NCI-H128 (cell line): ENCODE results near the gene DPEP3.
"Not testable (repeated sequence)": the region's sequence is repeated elsewhere in the genome, so short reads cannot be mapped to it uniquely, and the experiment has no call there.

Experiments used
- DNase-seq: peaks from one replicate; lab custom pipeline; 2025; ENCODE audit not compliant: unreplicated experiment; lab: John Stamatoyannopoulos, UW

Gene DPEP3

GRCh38 chr16:67945392-67945933 lies 34.8 kb downstream of the DPEP3 start:
- DNase-seq = no peak

GRCh38 chr16:67944690-67945391 lies 35.5 kb downstream of the DPEP3 start:
- DNase-seq = no peak

DNA sequence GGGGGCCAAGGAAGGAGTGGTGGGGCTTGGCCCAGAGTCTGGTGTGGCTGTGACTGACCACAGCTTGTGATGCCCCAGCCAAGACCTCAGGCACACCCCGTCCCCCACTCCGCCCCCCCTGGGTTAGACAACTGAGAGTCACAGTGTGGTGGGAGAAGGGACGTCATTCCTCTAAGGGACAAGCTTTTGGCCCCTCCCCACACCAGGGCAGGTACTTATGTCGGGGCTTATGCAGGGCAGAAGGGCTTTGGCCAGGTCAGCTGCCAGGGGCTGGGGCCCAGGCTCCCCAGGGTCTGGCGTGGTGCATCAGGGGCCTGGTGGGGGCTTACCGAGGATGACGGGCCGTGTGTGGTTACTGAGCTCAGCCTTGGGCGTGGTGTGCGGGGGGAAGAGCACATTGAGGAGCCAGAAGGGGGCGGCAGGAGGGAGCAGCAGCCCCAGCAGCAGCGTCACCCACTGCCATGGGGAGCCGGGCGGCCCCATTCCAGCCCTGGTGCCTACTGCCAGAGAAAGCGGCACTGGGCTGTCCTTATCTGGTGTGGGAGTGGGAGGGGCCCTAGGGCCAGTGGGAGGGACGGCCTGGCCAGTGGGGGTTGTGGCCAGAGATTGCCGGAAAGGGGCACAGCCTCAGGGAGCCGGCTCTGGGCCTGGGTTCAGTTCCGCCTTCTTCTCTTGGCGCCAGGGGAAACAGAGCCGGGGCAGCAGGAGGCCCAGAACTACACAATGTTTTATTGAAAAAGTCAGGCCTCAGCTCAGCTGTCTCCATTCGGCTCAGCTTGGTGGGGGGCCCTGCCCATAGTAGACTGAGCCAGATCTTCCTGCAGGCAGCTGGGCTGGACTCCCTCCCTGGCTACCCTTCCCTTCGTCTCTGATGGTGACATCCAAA lies 36.4 kb downstream of the DPEP3 start, which contains the start of gene LCAT:
TSS of gene LCAT (minus strand) at position 502 of the 886 bp plus-strand sequence. CDS start at position 483, 19 bp downstream.
- DNase-seq = no peak

DNA sequence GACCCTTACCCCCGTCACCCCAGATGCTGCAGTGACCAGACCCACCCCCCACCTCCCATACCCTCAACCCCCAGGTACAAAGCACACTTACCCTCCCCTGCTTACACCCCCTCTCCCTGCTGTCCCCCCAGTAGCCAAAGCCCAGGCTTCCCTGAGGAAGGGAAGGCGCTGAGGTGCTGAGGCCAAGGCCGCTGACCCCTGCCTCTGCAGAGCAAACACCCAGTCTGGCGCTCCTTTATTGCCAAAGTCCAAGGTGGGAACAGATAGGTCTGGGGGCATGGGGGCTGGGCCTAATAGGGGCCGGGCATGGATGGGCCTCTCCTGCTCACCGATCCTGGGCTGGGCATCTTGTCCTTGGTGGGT lies 37.1 kb downstream of the DPEP3 start:
- no peak for DNase-seq

DNA sequence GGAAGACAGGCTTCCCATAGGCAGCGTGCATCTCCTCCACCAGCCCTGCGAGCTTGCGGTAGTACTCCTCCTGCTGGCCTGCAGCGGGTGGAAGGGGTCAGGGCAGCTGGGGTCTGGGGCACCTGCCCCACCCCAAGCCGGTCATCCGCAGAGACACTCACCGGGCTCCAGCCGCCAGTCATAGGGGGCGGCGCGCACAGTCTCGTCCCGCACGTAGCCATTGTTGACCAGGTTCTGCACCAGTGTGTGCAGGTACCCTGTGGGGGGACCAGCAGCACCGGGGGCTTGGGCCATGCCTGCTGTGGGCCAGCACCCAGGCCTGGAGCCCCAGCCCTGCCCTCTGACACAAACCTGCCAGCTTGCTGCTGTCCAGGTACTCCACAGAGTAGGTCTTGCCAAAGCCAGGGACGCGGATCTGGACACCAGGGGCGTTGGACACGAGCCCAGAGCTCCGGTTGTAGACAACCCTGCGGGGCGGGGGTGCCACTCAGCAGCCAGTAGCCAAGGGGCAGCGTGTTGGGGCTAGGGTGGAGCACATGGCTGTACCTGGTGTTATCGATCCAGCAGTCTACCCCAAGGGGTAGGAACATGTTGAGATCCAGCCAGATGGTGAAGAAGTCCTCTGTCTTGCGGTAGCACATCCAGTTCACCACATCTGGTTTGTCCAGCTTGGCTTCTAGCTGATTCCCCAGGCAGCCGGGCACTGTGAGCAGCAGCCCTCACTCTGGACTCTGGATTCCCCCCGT lies 37.6 kb downstream of the DPEP3 start:
- DNase-seq = no peak

DNA sequence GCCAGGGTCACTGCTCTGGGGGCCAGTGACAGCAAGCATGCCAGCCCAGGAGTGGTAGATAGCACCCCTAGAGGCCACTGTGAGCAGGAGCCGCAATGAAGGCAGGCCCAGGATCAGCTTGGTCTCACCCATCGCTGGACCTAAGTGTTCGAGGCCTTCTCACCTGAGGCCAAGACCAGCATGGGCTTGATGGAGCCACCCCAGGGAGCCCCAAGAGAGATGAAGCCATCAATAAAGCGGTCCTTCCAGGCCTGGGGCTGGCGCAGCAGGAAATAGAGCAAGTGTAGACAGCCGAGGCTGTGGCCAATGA lies 38.1 kb downstream of the DPEP3 start:
- no peak for DNase-seq

DNA sequence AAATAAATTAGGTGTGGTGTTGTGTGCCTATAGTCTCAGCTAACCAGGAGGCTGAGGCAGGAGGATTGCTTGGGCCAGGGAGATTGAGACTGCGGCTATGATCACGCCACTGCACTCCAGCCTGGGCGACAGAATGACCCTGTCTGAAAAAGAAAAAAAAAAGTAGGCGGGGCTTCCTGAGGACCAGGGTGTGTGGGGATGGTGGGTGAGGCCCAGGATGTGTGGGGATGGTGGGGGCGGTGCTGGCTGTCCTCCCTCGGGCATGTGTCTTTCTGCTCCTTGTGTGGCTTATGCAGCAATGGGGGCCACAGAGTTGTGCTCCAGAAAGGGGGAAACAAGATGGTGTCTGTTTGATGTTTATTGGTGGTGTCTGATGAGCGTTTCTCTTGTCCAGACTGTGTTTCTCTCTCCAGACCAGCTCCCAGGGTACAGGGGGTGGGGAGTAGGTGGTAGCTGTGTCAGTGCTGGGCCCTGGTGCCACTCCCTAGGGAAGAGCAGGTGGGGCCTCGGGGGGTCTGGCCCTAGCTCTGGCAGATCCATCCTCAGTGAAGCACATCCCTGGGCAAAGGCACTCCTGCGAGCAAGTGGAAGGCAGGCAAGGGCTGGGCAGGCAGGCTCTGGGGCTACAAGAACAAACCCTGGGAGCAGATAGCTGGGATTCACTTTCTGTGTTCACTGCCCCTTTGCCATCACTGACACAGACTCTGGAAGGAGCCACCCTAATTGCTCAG lies 38.7 kb downstream of the DPEP3 start:
- no peak for DNase-seq

- DNase-seq = no peak
Measured at GRCh38 chr16:67940446-67941089, 39.7 kb downstream of the DPEP3 start.

DNA sequence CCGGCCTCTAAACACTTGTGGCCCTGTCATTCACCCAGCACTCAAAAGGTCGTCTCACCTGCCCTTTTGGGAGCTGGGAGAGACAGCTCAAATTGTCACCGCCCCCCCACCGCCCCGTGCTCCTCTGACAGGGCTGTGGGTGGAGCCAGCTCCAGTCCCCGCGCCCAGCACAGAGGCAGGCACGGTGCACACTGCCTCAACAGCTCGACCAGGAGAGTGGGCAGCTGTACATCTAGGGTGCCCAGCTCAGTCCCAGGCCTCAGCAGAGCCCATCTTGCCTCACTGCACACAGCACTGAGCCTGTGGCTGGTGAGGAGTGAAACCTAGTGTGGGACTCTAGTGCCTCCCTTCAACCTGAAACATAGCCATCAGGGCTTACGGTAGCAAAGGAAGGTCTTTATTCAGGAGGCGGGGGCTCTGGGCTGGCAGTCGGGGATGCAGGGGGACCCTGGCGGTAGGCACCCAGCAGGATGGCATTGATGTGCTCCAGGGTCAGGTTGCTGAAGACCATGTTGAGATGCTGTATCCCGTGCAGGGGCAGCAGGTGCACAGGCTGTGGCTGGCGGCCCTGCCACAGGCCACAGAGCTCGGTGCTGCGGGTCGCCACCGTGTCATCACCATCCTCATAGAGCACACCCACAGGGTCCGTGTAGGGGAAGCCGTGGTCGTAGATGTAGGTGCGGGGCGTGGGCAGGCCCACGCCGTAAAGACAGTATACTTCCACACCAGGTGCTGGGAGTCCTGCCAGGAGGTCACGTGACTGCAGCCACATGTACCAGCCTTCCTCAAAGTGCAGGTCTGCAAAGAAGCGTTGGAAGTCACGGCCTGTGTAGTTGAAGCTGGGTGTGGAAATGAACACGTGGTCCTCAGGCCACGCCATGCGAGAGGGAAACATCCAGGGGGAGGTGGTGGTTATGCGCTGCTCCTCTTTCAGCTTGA lies 40.5 kb downstream of the DPEP3 start:
- no peak for DNase-seq

DNA sequence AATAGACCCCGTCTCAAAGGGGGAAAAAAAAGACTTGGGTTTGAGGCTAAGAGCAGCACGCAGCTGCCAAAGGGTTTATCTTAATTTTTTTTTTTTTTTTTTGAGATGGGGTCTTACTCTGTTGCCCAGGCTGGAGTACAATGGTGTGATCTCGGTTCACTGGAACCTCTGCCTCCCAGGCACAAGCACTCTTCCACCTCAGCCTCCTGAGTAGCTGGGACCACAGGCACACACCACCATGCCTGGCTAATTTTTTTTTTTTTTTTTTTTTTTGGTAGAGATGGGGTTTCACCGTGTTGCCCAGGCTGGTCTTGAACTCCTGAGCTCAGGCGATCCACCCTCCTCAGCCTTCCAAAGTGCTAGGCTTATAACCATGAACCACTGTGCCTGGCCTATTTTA lies 42.6 kb downstream of the DPEP3 start:
- not testable (repeated sequence) for DNase-seq

DNA sequence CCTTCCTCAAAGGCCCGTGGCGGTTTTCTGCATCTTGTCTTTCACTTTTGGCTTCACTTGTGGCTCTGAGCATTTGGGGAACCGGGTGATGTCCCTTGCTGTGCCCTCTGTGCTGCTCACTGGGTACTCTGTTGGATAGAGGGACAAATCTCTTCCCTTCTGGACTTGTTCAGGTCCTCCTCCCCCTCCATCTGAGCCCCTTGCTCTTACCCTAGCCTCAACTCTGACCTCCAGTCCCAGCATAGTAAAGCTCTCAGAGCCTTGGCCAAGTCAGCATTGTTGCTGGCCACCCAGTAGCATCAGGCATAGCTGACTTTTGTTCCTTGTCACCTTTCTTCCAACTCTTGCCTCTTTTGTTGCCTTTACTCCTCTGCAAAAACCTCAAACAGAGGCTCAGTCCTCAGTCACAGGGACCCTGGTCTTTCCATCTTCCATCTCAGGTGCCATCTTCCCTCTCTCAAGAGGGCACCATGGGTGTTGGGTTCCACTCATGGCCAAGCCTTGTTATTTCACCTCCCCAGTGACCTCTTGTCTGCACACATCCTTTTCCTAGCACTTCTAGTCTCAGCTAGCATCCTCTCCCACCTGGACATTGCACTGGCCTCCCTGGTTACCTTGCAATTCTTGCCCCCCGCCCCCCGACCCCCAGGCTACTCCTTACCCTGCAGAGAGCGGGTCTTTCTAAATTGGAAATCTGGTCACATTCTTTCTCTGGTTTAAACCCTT lies 43.3 kb downstream of the DPEP3 start:
- no peak for DNase-seq

GRCh38 chr16:67936124-67936879 lies 44.0 kb downstream of the DPEP3 start, which contains the start of gene PSMB10:
TSS of gene PSMB10 (minus strand) at chr16:67936850. CDS start at chr16:67936749, 101 bp downstream.
- DNase-seq = no peak

GRCh38 chr16:67935402-67936123 lies 44.7 kb downstream of the DPEP3 start:
- peak; percentile 88 for DNase-seq

- no peak for DNase-seq
Measured at GRCh38 chr16:67935101-67935401, 45.2 kb downstream of the DPEP3 start.

- DNase-seq = no peak
Measured at GRCh38 chr16:67934306-67935100, 45.8 kb downstream of the DPEP3 start.

GRCh38 chr16:67933805-67934204 lies 46.5 kb downstream of the DPEP3 start:
- no peak for DNase-seq
